H9 (cell line): ENCODE results near the gene TMEFF2. TPM values are rescaled to one million over a fixed set of nuclear protein-coding genes. Genes with fewer than 3 reads are reported as not detected.

Source experiments
- DNase-seq: peaks from one replicate; pipeline ENCODE4 v3.0.0-alpha.2; 2017
- H2AFZ ChIP-seq: one replicate; pipeline ENCODE4 v1.6.1; 2013; ENCODE audit warnings: mild to moderate bottlenecking, low read length, control low read depth, moderate library complexity
- H2AK5ac ChIP-seq: 2 replicates; pipeline ENCODE4 v1.6.1; 2013; ENCODE audit warnings: low read length, control low read depth, mixed read lengths; ENCODE audit not compliant: insufficient read length
- H2BK120ac ChIP-seq: one replicate; pipeline ENCODE4 v1.6.1; 2013; ENCODE audit warnings: low read depth, mild to moderate bottlenecking, low read length, control low read depth, inconsistent platforms; ENCODE audit not compliant: poor library complexity, severe bottlenecking
- H2BK12ac ChIP-seq: 2 replicates; pipeline ENCODE4 v1.6.1; 2013; ENCODE audit warnings: low read length, control low read depth, mixed read lengths, low read depth; ENCODE audit not compliant: insufficient read length
- H2BK15ac ChIP-seq: 2 replicates; pipeline ENCODE4 v1.6.1; 2013; ENCODE audit warnings: low read depth, low read length, control low read depth
- H2BK20ac ChIP-seq: one replicate; pipeline ENCODE4 v1.6.1; 2013; ENCODE audit warnings: low read depth, mild to moderate bottlenecking, low read length, control low read depth, inconsistent platforms; ENCODE audit not compliant: poor library complexity, severe bottlenecking
- H2BK5ac ChIP-seq: 2 replicates; pipeline ENCODE4 v1.6.1; 2013; ENCODE audit warnings: low read length, control low read depth, mixed read lengths; ENCODE audit not compliant: insufficient read length
- H3K14ac ChIP-seq: 2 replicates; pipeline ENCODE4 v1.6.1; 2013; ENCODE audit warnings: low read length, control low read depth; ENCODE audit not compliant: insufficient read depth
- H3K18ac ChIP-seq: 2 replicates; pipeline ENCODE4 v1.6.1; 2013; ENCODE audit warnings: low read depth, mild to moderate bottlenecking, mixed read lengths, low read length, control low read depth; ENCODE audit not compliant: insufficient read length
- H3K23ac ChIP-seq: 2 replicates; pipeline ENCODE4 v1.6.1; 2013; ENCODE audit warnings: low read length, control low read depth, mixed read lengths, low read depth; ENCODE audit not compliant: insufficient read length
- H3K23me2 ChIP-seq: 2 replicates; pipeline ENCODE4 v1.6.1; 2013; ENCODE audit warnings: low read depth, mild to moderate bottlenecking, mixed read lengths, low read length, control low read depth; ENCODE audit not compliant: insufficient read length, poor library complexity, severe bottlenecking
- H3K27ac ChIP-seq: 2 replicates; pipeline ENCODE4 v1.5.1; 2013; ENCODE audit warnings: low read length, control low read depth, mixed read lengths, low read depth; ENCODE audit not compliant: insufficient read length
- H3K27me3 ChIP-seq: 2 replicates; pipeline ENCODE4 v1.6.1; 2013; ENCODE audit warnings: low read length, control low read depth, inconsistent platforms; ENCODE audit not compliant: insufficient read depth
- H3K4ac ChIP-seq: 2 replicates; pipeline ENCODE4 v1.6.1; 2013; ENCODE audit warnings: low read depth, mild to moderate bottlenecking, control low read depth, inconsistent platforms, low read length, moderate library complexity
- H3K4me1 ChIP-seq: 2 replicates; pipeline ENCODE4 v1.6.1; 2013; ENCODE audit warnings: low read length, control low read depth, inconsistent platforms; ENCODE audit not compliant: insufficient read depth
- H3K4me2 ChIP-seq: 2 replicates; pipeline ENCODE4 v1.6.1; 2013; ENCODE audit warnings: low read length, control low read depth, mixed read lengths; ENCODE audit not compliant: insufficient read length, insufficient read depth
- H3K56ac ChIP-seq: 2 replicates; pipeline ENCODE4 v1.6.1; 2013; ENCODE audit warnings: low read depth, mild to moderate bottlenecking, mixed read lengths, low read length, control low read depth; ENCODE audit not compliant: insufficient read length
- H3K79me1 ChIP-seq: 2 replicates; pipeline ENCODE4 v1.6.1; 2013; ENCODE audit warnings: low read depth, mild to moderate bottlenecking, moderate library complexity, low read length, control low read depth, inconsistent platforms; ENCODE audit not compliant: insufficient read depth, poor library complexity, severe bottlenecking
- H3K79me2 ChIP-seq: 2 replicates; pipeline ENCODE4 v1.6.1; 2013; ENCODE audit warnings: low read length, control low read depth, inconsistent platforms; ENCODE audit not compliant: insufficient read depth
- H3K9ac ChIP-seq: 2 replicates; pipeline ENCODE4 v1.6.1; 2013; ENCODE audit warnings: low read length, control low read depth, mixed read lengths; ENCODE audit not compliant: insufficient read length; ENCODE audit errors: extremely low read depth
- H3K9me3 ChIP-seq: one replicate; pipeline ENCODE4 v1.6.1; 2013; ENCODE audit warnings: low read depth, low read length, inconsistent platforms; ENCODE audit not compliant: control insufficient read depth
- H3T11ph ChIP-seq: one replicate; pipeline ENCODE4 v1.6.1; 2013; ENCODE audit warnings: mild to moderate bottlenecking, low read length, control low read depth, inconsistent platforms
- H4K20me1 ChIP-seq: one replicate; pipeline ENCODE4 v1.6.1; 2013; ENCODE audit not compliant: control insufficient read depth, insufficient read length, insufficient read depth
- H4K5ac ChIP-seq: 2 replicates; pipeline ENCODE4 v1.6.1; 2013; ENCODE audit warnings: low read depth, mild to moderate bottlenecking, mixed read lengths, low read length, control low read depth; ENCODE audit not compliant: insufficient read length
- H4K8ac ChIP-seq: replicated peaks from 2 replicates; pipeline ENCODE4 v1.6.1; 2013; ENCODE audit warnings: low read length, control low read depth, mixed read lengths, low read depth; ENCODE audit not compliant: insufficient read length
- H4K91ac ChIP-seq: 2 replicates; pipeline ENCODE4 v1.6.1; 2013; ENCODE audit warnings: low read depth, mild to moderate bottlenecking, moderate library complexity, mixed read lengths, low read length, control low read depth; ENCODE audit not compliant: insufficient read length
- H3K27ac Mint-ChIP-seq, 3 experiments: 2 replicates in 2 of 3; 3 replicates in 1 of 3; pipeline ENCODE4 v1.8.0; 2020 to 2021; ENCODE audit warnings: mixed read lengths in 3 of 3, mild to moderate bottlenecking in 1 of 3, moderate library complexity in 1 of 3
- H3K27me3 Mint-ChIP-seq: 2 replicates; pipeline ENCODE4 v1.8.0; 2021; ENCODE audit warnings: low read depth, mild to moderate bottlenecking, moderate library complexity, mixed read lengths
- H3K36me3 Mint-ChIP-seq, 3 experiments: 2 replicates in 2 of 3; 3 replicates in 1 of 3; pipeline ENCODE4 v1.8.0; 2020 to 2021; ENCODE audit warnings: low read depth in 3 of 3, mixed read lengths in 3 of 3; ENCODE audit not compliant: insufficient read depth in 1 of 3
- H3K4me1 Mint-ChIP-seq, 2 experiments: 2 replicates each; pipeline ENCODE4 v1.8.0; 2020; ENCODE audit warnings: mixed read lengths in 2 of 2
- H3K4me3 Mint-ChIP-seq, 2 experiments: 2 replicates in 1 of 2; 3 replicates in 1 of 2; pipeline ENCODE4 v1.8.0; 2020 to 2021; ENCODE audit warnings: mild to moderate bottlenecking in 2 of 2, mixed read lengths in 2 of 2, moderate library complexity in 1 of 2
- H3K9me3 Mint-ChIP-seq, 2 experiments: 2 replicates in 1 of 2; 3 replicates in 1 of 2; pipeline ENCODE4 v1.8.0; 2020; ENCODE audit warnings: mild to moderate bottlenecking in 2 of 2, mixed read lengths in 2 of 2, moderate library complexity in 1 of 2
- WGBS: extraction: QIAGEN DNeasy Blood & Tissue Kit; methylation state at CpG from one replicate; pipeline ENCODE4 v1.1.7; 2013; ENCODE audit warnings: missing lambda C conversion rate, low lambda C conversion rate, mixed read lengths; ENCODE audit not compliant: insufficient read length; ENCODE audit errors: extremely low coverage; 5-methylcytosine and 5-hydroxymethylcytosine counted together
- total RNA-seq: library from RNA; stranded (reverse); gene quantifications from 2 replicates; pipeline ENCODE4 v1.2.1, GENCODE V29; 2021
- TF ChIP-seq, protein P1 (sequence below): fragments of 200-600 bp; sonication (generic); conservative IDR thresholded peaks from 3 replicates; pipeline ENCODE4 v1.8.0; 2021; ENCODE audit warnings: antibody characterized with exemption, mild to moderate bottlenecking

TMEFF2 gene
- total RNA-seq, 1 experiment from 2014 or later = 0.39 TPM

DNA sequence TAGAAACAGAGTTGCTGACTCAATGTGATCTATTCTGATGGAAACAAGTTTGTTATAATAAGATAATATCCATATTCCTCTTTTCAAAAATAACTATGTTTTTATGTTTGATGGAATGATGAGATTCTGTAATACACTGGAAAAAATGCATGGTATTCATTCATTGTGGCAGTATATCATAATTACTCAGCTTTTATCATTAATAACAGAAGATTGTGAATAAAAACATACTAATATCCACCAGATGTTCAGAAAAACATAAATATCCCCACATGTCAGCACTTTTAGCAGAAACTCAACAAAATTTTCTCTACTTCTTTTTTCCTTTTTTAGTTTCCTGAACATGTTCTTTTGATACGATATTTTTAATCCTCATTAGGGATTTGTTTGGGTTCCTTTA, 217.0 kb downstream of the TMEFF2 start:
- Histone ChIP-seq H2BK20ac (no peak overlapping the region), H2BK5ac (no peak overlapping the region), H4K8ac (no peak overlapping the region), H3T11ph (no peak overlapping the region), H3K4me1 (peaks cover 6% of the 10 kb centered on the region; the same call in 1 of the 2 replicates), H3K79me2 (no peaks in the 10 kb centered on the region), H2BK12ac (no peak overlapping the region), H3K23me2 (no peaks in the 10 kb centered on the region), H3K9ac (no peak overlapping the region), H3K14ac (no peak overlapping the region), H2BK120ac (no peak overlapping the region), H3K4ac (no peak overlapping the region), H4K20me1 (no peaks in the 10 kb centered on the region), H3K9me3 (no peaks in the 10 kb centered on the region), H3K27me3 (no peaks in the 10 kb centered on the region), H2AK5ac (no peak overlapping the region), H3K23ac (no peak overlapping the region), H4K91ac (no peak overlapping the region), H3K56ac (no peak overlapping the region), H2BK15ac (no peak overlapping the region), H3K18ac (no peak overlapping the region), H3K79me1 (no peaks in the 10 kb centered on the region), H3K4me2 (no peak overlapping the region), H4K5ac (no peak overlapping the region), H3K27ac (no peak overlapping the region), H2AFZ (no peak overlapping the region)
- H3K27ac Mint-ChIP-seq = no peak overlapping the region
- no peak overlapping the region for H3K4me3 Mint-ChIP-seq
- WGBS = no CpG with 5 or more reads among the region's 1 CpG
- no peaks in the 10 kb centered on the region for H3K27me3 Mint-ChIP-seq
- no peak for DNase-seq
- peaks cover 0 to 4% of the 10 kb centered on the region in 2 experiments; a peak in 2 of 5 replicates for H3K9me3 Mint-ChIP-seq
- H3K36me3 Mint-ChIP-seq = peaks cover 0 to 4% (median 2%) of the 10 kb centered on the region in 3 experiments; a peak in 4 of 7 replicates
- TF ChIP-seq, protein P1, sequence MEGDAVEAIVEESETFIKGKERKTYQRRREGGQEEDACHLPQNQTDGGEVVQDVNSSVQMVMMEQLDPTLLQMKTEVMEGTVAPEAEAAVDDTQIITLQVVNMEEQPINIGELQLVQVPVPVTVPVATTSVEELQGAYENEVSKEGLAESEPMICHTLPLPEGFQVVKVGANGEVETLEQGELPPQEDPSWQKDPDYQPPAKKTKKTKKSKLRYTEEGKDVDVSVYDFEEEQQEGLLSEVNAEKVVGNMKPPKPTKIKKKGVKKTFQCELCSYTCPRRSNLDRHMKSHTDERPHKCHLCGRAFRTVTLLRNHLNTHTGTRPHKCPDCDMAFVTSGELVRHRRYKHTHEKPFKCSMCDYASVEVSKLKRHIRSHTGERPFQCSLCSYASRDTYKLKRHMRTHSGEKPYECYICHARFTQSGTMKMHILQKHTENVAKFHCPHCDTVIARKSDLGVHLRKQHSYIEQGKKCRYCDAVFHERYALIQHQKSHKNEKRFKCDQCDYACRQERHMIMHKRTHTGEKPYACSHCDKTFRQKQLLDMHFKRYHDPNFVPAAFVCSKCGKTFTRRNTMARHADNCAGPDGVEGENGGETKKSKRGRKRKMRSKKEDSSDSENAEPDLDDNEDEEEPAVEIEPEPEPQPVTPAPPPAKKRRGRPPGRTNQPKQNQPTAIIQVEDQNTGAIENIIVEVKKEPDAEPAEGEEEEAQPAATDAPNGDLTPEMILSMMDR = no peak
- H3K4me1 Mint-ChIP-seq = peaks cover 26 to 31% of the 10 kb centered on the region in 2 experiments
